Spleen (tissue), 11 donors: ENCODE measurements around the gene MAPT. TPM values are rescaled to one million over a fixed set of nuclear protein-coding genes. Genes with fewer than 3 reads are reported as not detected.
"Not testable (repeated sequence)": the region's sequence is repeated elsewhere in the genome, so short reads cannot be mapped to it uniquely, and the experiment has no call there.

Source experiments
- DNase-seq: peaks from one replicate; pipeline ENCODE4 v3.0.0-alpha.2; 2020
- H3K27ac ChIP-seq, 8 donors: fragments of 200-600 bp; sonication (generic) in 7 of 8; 1 replicate in 4 of 8; 2 replicates in 4 of 8; pipeline versions ENCODE4 v1.5.0 to v1.8.0; 2016 to 2021; ENCODE audit warnings: inconsistent platforms in 4 of 8, mild to moderate bottlenecking in 4 of 8, moderate library complexity in 1 of 8
- H3K27me3 ChIP-seq, 7 donors: fragments of 200-600 bp; sonication (generic) in 6 of 7; replicated peaks in 1 of 7; 1 replicate in 4 of 7; 2 replicates in 3 of 7; pipeline versions ENCODE4 v1.5.0 to v1.8.0; 2016 to 2021; ENCODE audit warnings: inconsistent platforms in 3 of 7, mild to moderate bottlenecking in 1 of 7
- H3K36me3 ChIP-seq, 6 donors: fragments of 200-600 bp; sonication (generic) in 5 of 6; 1 replicate in 4 of 6; 2 replicates in 2 of 6; pipeline versions ENCODE4 v1.5.0 to v1.8.0; 2016 to 2021; ENCODE audit warnings: inconsistent platforms in 2 of 6
- H3K4me1 ChIP-seq, 6 donors: fragments of 200-600 bp; sonication (generic) in 5 of 6; 1 replicate in 3 of 6; 2 replicates in 3 of 6; pipeline versions ENCODE4 v1.5.0 to v1.8.0; 2016 to 2021; ENCODE audit warnings: inconsistent platforms in 3 of 6
- H3K4me3 ChIP-seq, 8 donors: fragments of 200-600 bp; sonication (generic) in 7 of 8; 1 replicate in 4 of 8; 2 replicates in 4 of 8; pipeline versions ENCODE4 v1.5.0 to v1.8.0; 2016 to 2021; ENCODE audit warnings: inconsistent platforms in 4 of 8, mild to moderate bottlenecking in 4 of 8, moderate library complexity in 2 of 8
- H3K9me3 ChIP-seq, 8 donors: fragments of 200-600 bp; sonication (generic) in 7 of 8; 1 replicate in 4 of 8; 2 replicates in 4 of 8; pipeline versions ENCODE4 v1.5.0 to v1.8.0; 2016 to 2021; ENCODE audit warnings: inconsistent platforms in 4 of 8
- CTCF ChIP-seq, 11 experiments: fragments of 200-600 bp in 7 of 11; fragments of 450-650 bp in 4 of 11; sonication (generic) in 4 of 11; IDR thresholded peaks in 8 of 11; conservative IDR thresholded peaks in 3 of 11; 1 replicate in 7 of 11; 2 replicates in 4 of 11; pipeline versions ENCODE4 v1.4.0 to v1.8.0; 2016 to 2021; ENCODE audit warnings: antibody characterized with exemption in 11 of 11, inconsistent platforms in 4 of 11, mild to moderate bottlenecking in 1 of 11
- POLR2A ChIP-seq, 3 donors: fragments of 450-650 bp; IDR thresholded peaks; one replicate each; pipeline ENCODE4 v1.5.1; 2017; ENCODE audit warnings: antibody characterized with exemption in 3 of 3, mild to moderate bottlenecking in 1 of 3
- POLR2AphosphoS5 ChIP-seq, 3 donors: sonication (generic); formaldehyde crosslinking; IDR thresholded peaks; one replicate each; pipeline ENCODE4 v1.5.1; 2017; ENCODE audit warnings: antibody characterized with exemption in 3 of 3
- WGBS, 5 donors: extraction: QIAGEN DNeasy Blood & Tissue Kit in 3 of 5; methylation state at CpG; one replicate each; pipeline versions ENCODE4 v1.1.5 to v1.1.7; 2013 to 2018; 5-methylcytosine and 5-hydroxymethylcytosine counted together
- intact Hi-C: fragments of 100-400 bp; cut with DNase I; formaldehyde crosslinking; loops from one replicate; pipeline ENCODE4 v1.15.0; 2023; ENCODE audit warnings: low total_unique reads
- polyA plus RNA-seq, 3 donors: library from polyadenylated mRNA; stranded (reverse); fragments of 200-250 nt; gene quantifications; one replicate each; pipeline ENCODE4 v1.2.1, GENCODE V29; 2013
- total RNA-seq, 7 donors: library from RNA; depleted of rRNA in 3 of 7; stranded (reverse); fragments of >200 nt in 3 of 7; fragmentation: NEBNext Ultra II Directional in 4 of 7; extraction: Animal tissue kit (Norgen Biotek cat#: 25700) in 4 of 7; gene quantifications; one replicate each; pipeline versions ENCODE4 v1.1.0 to v1.2.1, GENCODE V29; 2016 to 2021
- donor health status: healthy with polysubstance abuse.
- donor health status: DM: no; HTN: no; CAD: no; lungs with moderate emphysema.
- donor health status: DM: no; HTN: no; CAD: no.
- donor health status: Bipolar disorder and iron deficiency.
- donor health status: healthy.
- donor health status: DM: no; HTN: no; CAD: no.
- donor health status: DM: yes; HTN: yes; CAD: no.

MAPT gene
- total and polyA plus RNA-seq, 10 donors = 0.15 to 1.6 (median 0.66) TPM

- Histone ChIP-seq H3K4me3 (no peak overlapping the region), H3K9me3 (no peaks in the 10 kb centered on the region), H3K4me1 (peaks cover 2 to 13% (median 9%) of the 10 kb centered on the region in 6 donors), H3K36me3 (no peaks in the 10 kb centered on the region), H3K27me3 (peaks cover 0 to 47% (median 8%) of the 10 kb centered on the region in 7 donors), H3K27ac (no peak overlapping the region)
- TF ChIP-seq POLR2AphosphoS5 (IDR thresholded peaks at IDR 0.05) (no peak), POLR2A (IDR thresholded peaks at IDR 0.05) (no peak)
- no peak for DNase-seq
- WGBS, 5 donors = 90 to 100% (median 95%) methylated on average over 2 of the region's 2 CpGs
- intact Hi-C loops = no loop called here
Observed at GRCh38 chr17:45953561-45953960, 59.2 kb downstream of the MAPT start.

GRCh38 chr17:45954914-45955313, 60.6 kb downstream of the MAPT start:
- H3K4me1 ChIP-seq = no peaks in the 10 kb centered on the region
- H3K4me3 ChIP-seq = no peak overlapping the region
- TF ChIP-seq POLR2A (IDR thresholded peaks at IDR 0.05) (no peak), CTCF (IDR thresholded peaks at IDR 0.05 in 8 of 11, conservative IDR thresholded peaks at IDR 0.05 in 3 of 11) (no peak), POLR2AphosphoS5 (IDR thresholded peaks at IDR 0.05) (no peak)
- intact Hi-C loops = no loop called here
- H3K27me3 ChIP-seq = peaks cover 0 to 34% (median 2%) of the 10 kb centered on the region in 7 donors
- no peak overlapping the region for H3K27ac ChIP-seq
- H3K9me3 ChIP-seq = no peaks in the 10 kb centered on the region
- WGBS, 5 donors = 82 to 89% (median 86%) methylated on average over 11 of the region's 11 CpGs
- no peaks in the 10 kb centered on the region for H3K36me3 ChIP-seq
- no peak for DNase-seq

GRCh38 chr17:45955326-45955725, 61.0 kb downstream of the MAPT start:
- Histone ChIP-seq H3K9me3 (no peaks in the 10 kb centered on the region), H3K27ac (no peak overlapping the region), H3K27me3 (peaks cover 0 to 29% (median 0%) of the 10 kb centered on the region in 7 donors), H3K36me3 (no peaks in the 10 kb centered on the region), H3K4me3 (no peak overlapping the region), H3K4me1 (no peaks in the 10 kb centered on the region)
- WGBS, 5 donors = 73 to 83% (median 77%) methylated on average over 10 of the region's 10 CpGs
- no peak for TF ChIP-seq POLR2A (IDR thresholded peaks at IDR 0.05)
- TF ChIP-seq CTCF (IDR thresholded peaks at IDR 0.05 in 8 of 11, conservative IDR thresholded peaks at IDR 0.05 in 3 of 11) = no peak
- no peak for TF ChIP-seq POLR2AphosphoS5 (IDR thresholded peaks at IDR 0.05)
- no peak for DNase-seq
- intact Hi-C loops = no loop called here

GRCh38 chr17:45956090-45956489, 61.7 kb downstream of the MAPT start:
- TF ChIP-seq POLR2A (IDR thresholded peaks at IDR 0.05) (no peak), CTCF (IDR thresholded peaks at IDR 0.05 in 8 of 11, conservative IDR thresholded peaks at IDR 0.05 in 3 of 11) (no peak), POLR2AphosphoS5 (IDR thresholded peaks at IDR 0.05) (no peak)
- H3K36me3 ChIP-seq = no peaks in the 10 kb centered on the region
- intact Hi-C loops = no loop called here

GRCh38 chr17:45956746-45957145, 62.4 kb downstream of the MAPT start:
- H3K4me1 ChIP-seq = not testable (repeated sequence)

More at GRCh38 chr17:45956090-45956489, 61.7 kb downstream of the MAPT start:
- 81 to 97% (median 90%) methylated on average over 3 of the region's 3 CpGs for WGBS, 5 donors
- H3K4me3 ChIP-seq = no peak overlapping the region
- peaks cover 0 to 22% (median 0%) of the 10 kb centered on the region in 7 donors for H3K27me3 ChIP-seq
- H3K27ac ChIP-seq = no peak overlapping the region
- no peak for DNase-seq
- no peaks in the 10 kb centered on the region for H3K9me3 ChIP-seq
- no peaks in the 10 kb centered on the region for H3K4me1 ChIP-seq

More at GRCh38 chr17:45956746-45957145, 62.4 kb downstream of the MAPT start:
- intact Hi-C loops, DNase-seq, H3K36me3 ChIP-seq, H3K4me3 ChIP-seq, H3K27ac ChIP-seq, H3K9me3 ChIP-seq: not testable (repeated sequence)
- H3K27me3 ChIP-seq = peaks cover 0 to 15% (median 0%) of the 10 kb centered on the region in 7 donors
- 85 to 97% (median 92%) methylated on average over 4 of the region's 4 CpGs for WGBS, 5 donors
